HG03521 (cell line): ENCODE results near the gene SPARC.
"Not testable (repeated sequence)": the region's sequence is repeated elsewhere in the genome, so short reads cannot be mapped to it uniquely, and the experiment has no call there.

ENCODE experiments used
- ATAC-seq: cut with Tn5 transposase; IDR thresholded peaks from one replicate; pipeline ENCODE4 v1.9.1; 2021; ENCODE audit warnings: mild to moderate bottlenecking, moderate library complexity; ENCODE audit not compliant: unreplicated experiment

The SPARC gene, protein sequence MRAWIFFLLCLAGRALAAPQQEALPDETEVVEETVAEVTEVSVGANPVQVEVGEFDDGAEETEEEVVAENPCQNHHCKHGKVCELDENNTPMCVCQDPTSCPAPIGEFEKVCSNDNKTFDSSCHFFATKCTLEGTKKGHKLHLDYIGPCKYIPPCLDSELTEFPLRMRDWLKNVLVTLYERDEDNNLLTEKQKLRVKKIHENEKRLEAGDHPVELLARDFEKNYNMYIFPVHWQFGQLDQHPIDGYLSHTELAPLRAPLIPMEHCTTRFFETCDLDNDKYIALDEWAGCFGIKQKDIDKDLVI

GRCh38 chr5:151686674-151687407 is at the start of gene SPARC:
Gene SPARC, minus strand, starts transcription at chr5:151686915. Its CDS starts 10,727 bp downstream, at chr5:151676188.
- peak; percentile 66 for ATAC-seq

DNA sequence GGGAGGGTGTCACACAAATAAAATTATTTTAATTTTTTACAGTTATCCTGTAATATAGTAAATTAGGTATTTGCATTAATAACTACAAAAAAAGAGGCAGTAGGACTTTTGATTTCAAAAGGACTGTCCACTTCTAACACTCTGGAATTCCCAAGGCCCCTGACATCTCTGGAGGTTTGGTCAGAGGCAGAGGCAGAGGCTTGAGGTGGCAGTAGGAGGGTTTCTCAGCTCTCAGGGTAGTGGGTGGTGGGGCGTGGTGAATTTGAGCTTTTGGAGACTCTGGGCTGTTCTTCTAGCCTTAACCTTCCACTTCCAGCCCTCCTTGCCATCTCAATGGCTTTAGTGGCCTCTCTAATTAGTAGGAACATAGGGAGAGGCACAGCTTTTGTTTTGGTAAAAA is 48.9 kb upstream of the SPARC start:
- ATAC-seq, result no peak

DNA sequence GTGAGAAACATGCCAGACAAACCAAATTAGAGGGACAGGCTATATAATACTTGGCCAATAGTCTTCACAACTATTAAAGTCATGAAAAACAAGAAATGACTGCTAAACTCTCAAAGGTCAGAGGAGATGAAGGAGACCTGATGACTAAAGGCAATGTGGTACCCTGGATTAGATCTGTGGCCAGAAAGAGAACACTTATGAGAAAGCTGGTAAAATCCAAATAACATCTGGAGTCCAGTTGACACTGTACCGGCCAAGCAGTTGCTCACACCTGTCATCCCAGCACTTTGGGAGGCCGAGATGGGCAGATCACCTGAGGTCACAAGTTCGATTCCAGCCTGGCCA is 47.3 kb upstream of the SPARC start:
- no peak for ATAC-seq

- ATAC-seq, result no peak
Observed at GRCh38 chr5:151733358-151734063, 46.8 kb upstream of the SPARC start.

DNA sequence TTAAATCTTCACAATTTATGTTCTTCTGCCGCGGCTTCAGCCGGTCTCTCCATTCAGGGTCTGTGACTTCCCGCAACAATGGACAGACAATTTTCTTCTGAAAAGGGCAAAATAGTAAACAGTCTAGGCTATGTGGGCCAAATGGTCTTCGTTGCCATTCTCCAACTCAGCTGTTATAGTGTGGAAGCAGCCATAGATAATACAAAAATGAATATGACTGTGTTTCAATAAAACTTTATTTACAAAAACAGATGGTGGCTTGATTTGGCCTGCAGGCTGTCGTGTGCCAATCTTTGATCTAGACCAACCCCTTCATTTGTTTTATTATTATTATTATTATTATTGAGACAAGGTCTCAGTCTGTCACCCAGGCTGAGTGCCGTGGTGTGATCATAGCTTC is 43.7 kb upstream of the SPARC start:
- ATAC-seq, result no peak

DNA sequence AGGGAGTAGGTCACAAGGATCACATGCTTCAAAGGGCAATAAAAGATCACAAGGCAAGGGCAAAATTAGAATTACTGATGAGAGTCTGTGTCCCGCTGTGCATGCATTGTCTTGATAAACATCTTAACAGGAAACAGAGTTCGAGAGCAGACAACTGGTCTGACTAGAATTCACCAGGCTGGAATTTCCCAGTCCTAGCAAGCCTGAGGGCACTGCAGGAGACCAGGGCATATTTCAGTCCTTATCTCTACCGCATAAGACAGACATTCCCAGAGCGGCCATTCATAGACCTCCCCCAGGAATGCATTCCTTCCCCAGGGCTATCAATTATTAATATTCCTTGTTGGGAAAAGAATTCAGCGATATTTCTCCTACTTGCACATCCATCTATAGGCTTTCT is 42.9 kb upstream of the SPARC start:
- not testable (repeated sequence) for ATAC-seq

DNA sequence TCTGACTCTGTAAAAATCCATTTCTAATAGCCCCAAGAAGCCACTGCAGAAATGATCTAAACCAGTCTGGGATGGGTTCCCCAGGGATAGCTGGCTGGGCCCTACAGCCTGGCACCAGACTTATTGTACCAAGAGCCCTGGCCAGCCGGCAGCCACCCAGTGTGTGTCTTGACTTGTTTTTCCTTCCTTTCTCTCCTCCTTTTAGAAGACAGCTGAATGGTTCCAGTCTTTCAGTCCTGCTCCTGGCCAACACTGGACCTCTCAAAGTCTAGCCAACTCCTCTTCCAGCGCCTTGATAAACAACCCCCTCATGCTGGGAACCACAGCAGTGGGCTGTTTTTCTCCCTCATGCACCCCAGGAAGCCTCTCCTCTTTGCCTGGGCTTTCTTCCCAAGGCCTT is 37.6 kb upstream of the SPARC start:
- no peak for ATAC-seq

DNA sequence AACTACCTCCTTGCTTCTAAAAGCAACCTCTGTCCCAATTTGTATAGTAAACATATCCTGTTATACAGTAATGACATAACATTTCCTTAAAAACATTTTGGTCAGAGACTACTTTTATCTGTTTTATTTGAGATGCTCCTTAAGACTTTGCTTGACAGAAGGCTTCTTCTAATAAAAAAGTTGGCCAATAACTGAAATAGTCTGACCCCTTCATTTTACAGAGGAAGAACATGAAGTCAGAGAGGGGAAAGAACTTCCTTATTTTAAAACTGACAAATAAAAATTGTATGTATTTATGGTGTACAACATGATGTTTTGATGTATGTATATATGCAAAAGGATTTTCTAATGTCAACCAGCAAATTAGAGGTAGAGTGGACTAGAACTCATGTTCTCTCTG is 35.8 kb upstream of the SPARC start:
- no peak for ATAC-seq

- no peak for ATAC-seq
Observed at GRCh38 chr5:151721812-151722391, 35.2 kb upstream of the SPARC start.

DNA sequence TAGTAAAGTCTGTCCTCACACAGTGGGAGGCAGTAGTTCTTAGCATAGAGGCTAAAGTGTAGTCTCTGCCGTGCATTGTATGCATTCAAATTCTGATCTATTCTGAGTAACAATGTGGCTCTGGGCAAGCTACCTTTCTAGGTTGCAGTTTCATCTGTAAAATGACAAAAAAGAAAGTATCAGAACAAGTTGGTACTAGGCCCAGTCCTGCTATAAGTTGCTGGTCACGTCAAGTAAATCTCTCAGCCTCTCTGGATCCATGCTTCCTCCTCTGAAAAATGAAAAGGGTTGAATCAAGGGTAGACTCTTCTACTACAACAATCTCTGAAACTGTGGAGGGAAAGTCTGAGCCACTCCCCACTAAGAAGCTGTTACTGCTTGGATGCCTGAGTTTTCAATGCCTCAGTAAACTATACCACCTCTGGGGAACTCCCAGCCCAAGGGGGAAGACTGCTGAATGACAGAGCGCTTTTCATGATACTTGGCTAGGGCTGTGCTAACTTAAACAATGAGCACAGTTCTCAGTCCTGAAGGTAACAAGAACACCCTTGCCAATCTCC is 34.5 kb upstream of the SPARC start:
- peak; percentile 80 for ATAC-seq

GRCh38 chr5:151720215-151720614 is 33.5 kb upstream of the SPARC start:
- ATAC-seq, result no peak

DNA sequence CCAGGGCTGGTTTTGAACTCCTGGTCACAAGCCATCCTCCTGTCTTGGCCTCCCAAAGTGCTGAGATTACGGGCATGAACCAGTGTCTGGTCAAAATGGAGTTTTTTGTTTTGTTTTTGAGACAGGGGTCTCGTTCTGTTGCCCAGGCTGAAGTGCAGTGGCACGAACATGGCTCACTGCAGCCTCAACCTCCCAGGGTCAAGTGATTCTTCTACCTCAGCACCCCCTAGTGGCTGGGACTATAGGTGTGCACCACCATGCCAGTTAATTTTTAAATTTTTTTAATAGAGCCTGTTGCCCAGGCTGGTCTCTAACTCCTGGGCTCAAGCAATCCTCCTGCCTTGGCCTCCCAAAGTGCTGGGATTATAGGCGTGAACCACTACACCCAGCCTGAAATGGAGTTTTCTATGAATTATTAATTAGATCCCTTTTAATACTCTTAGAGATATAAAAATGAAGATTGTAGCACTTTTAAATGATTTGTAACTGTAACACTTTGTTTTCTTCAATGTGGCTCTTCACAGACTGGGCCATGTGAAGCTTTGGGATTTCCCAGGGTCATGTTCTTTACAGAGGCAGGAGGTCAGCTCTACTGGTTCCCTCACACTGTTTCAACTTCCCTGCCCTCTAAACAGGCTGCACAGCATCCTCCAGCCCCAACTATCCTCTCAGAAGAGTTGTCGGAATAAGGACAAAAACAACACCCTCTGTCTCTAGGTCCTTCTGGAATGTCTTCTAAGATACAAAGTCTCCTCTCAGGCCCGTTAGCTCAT is 32.7 kb upstream of the SPARC start:
- no peak for ATAC-seq

DNA sequence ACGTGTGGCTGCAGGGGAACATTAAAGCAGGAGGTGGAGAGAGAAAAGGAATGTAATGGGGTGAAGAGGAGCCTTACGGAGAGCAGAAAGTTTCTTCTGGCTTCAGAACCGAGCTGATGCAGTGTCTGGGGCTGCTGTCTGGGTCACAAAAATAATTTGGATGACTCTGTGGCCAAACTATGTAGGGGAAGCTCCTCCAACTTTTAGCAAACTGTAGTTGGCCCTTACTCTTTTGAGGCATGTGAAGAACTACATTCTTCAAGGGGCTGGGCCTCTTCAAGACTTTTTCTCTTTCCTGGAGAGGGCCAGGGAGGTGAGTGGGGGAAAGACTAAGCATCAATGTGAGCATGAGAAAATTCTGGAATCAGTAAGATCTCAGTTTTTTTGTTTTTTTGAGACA is 31.9 kb upstream of the SPARC start:
- no peak for ATAC-seq

DNA sequence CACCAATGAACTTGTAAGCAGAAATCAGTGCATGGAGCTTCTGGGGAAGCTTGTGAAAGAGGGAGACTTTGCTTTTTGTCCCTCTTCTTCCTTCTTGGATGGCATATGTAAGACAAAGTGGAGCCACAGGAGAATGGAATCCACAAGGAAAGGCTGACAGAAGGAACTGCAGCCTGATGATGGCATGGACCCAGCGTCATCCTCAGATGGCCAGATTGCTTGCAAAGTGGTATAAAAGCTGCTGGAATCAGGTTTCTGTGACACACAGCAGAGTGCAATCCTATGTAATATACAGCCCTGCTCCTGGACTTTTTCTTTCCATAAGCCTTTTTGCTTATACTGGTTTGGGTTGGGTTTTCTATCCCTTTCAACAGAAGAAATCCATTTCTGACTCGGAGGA is 31.4 kb upstream of the SPARC start:
- no peak for ATAC-seq

DNA sequence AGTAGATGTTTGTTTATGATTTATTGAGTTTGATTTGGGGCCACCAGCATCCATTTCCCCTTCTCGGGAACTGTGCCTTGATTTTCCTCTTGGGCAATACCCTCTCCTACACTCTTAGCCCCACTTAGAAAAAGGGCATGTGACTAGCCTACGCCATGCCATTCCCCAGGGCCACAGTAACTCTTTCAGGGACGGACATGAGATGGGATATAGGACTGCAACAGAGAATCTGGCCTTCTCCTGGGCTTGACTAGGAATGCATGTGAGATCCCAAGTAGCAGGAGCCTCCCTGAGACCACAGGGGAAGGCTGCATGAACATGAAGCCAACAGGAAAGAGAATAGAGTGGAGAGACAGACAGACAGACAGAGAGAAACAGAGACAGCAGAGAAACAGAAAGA is 30.7 kb upstream of the SPARC start:
- ATAC-seq, result no peak

DNA sequence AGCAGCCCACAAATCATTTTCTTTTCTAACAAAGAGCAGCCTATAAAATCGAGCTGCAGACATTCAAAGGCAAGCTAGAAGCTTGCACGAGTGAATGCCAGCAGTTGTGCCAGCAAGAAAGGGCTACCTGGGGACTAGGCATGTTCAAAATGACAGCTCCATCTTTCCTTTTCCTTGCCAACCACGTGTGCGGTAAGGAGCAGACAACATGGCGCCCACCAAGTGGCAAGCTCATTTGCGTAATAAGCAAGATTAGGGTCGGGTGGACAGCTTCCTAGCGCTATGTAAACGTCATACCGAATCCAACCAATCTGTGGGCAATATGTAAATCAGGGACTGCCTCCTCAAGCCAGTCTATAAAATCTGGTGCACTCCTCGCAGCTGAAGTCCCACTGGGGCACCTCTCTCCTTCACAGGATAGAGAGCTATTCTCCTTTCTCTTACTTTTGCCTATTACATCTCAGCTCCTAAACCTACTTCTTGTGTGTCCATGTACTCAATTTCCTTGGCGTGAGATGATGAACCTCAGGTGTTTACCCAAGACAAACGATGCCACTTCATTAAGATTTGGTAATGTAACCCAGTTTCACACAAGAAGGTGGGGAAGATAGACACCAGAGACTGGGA is 22.5 kb upstream of the SPARC start:
- no peak for ATAC-seq

DNA sequence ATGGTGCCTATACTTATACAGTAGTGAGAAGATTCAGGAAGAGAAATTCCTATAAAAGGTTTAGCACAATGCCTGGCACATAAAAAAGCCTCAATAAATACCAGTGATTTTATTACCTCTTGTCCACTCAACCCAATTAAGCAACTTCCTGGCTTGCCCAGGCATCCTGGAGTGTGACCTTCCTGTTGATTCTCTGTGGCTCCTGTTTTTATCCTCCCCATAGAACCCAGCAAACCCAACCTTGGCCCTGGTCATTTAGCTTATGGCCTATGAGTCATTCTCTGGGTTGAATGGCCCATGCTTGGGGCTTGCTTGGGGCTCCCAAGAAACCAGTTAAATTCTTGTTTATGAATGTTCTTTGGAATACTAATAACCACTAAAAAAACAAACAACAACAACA is 21.4 kb upstream of the SPARC start:
- ATAC-seq, result no peak

GRCh38 chr5:151707567-151707966 is 20.9 kb upstream of the SPARC start:
- ATAC-seq, result no peak

GRCh38 chr5:151706906-151707305 is 20.2 kb upstream of the SPARC start:
- ATAC-seq, result no peak

DNA sequence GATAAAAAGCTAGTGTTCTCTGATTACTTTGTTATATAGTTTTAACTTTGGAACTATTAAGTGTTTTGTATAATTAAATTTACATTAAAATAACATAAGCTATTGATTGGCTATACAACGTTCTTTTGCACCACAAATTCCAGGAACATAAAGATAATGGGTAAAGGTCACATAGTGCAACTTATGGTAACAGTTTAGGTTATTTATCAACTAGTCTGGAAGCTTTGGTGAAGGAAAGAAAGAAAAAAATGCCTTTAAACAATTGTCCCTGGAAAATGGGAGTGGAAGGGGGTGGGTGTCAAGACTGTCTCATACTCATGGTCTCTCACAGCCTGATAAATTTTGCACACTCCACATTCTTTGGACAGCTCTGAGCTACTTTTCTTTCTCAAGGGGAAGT is 17.1 kb upstream of the SPARC start:
- no peak for ATAC-seq
